ENCODE data around the gene TIMP3. TPM values are rescaled to one million over a fixed set of nuclear protein-coding genes. Genes with fewer than 3 reads are reported as not detected.
A peak's percentile ranks its signal among the peaks of the same experiment; 100 is the strongest.

TIMP3 gene
- total and polyA plus RNA-seq, 5 donors from 2014 or later, result 0.35 TPM; not detected in 4

DNA sequence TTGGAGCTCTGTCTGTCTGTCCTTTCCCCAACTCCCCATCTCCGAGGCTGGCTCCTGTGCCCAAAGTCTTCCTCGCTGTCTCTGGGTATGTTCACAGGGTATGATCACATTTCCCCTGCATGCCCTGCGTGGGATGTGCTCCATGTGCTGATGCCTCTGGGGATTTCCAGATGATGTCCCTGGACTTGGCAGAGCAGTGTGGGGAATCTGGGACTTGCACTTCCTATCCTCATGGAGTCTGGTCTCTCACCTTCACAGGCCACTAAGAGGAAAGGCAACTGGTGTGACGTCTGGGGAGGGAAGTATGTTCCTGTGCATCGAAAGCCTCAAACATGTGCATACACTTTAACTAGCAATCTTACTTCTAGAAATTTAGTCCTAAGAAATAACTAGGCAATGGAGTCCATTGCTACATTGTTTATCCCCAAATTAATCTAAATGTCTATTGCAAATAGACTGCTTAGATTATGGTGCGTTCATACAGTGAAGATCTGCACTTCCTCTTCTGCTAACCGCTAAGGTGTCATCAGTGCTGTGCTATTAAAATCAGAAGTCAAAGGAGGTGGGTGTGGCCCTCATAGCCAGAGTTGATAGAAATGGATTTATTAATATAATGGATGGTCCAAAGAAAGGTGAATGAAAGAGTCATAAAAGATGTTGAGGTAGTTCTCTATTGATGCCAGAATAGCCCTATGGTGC is 20.8 kb downstream of the TIMP3 start:
- Histone ChIP-seq H3K4me1 (ENCODE audit: control insufficient read depth, insufficient read depth, low read length, poor library complexity, severe bottlenecking) (no peaks in the 10 kb centered on the region), H3K4me3 (ENCODE audit: low read depth, low read length) (no peak overlapping the region), H3K36me3 (ENCODE audit: control insufficient read depth, insufficient read depth, low read length) (no peaks in the 10 kb centered on the region), H3K9me3 (ENCODE audit: control insufficient read depth in 2 of 2, low read length in 2 of 2) (no peaks in the 10 kb centered on the region), H3K27ac (ENCODE audit: insufficient read depth, low read length, poor library complexity, severe bottlenecking) (no peak overlapping the region), H3K27me3 (ENCODE audit: control insufficient read depth, insufficient read depth, low read length) (no peaks in the 10 kb centered on the region)
- ATAC-seq (ENCODE audit: low read depth in 2 of 2) (no peak), DNase-seq (no peak)
- Mint-ChIP-seq H3K36me3 (no peaks in the 10 kb centered on the region), H3K9me3 (no peaks in the 10 kb centered on the region), H3K27me3 (peaks cover 7% of the 10 kb centered on the region), H3K27ac (no peak overlapping the region), H3K4me3 (no peak overlapping the region), H3K4me1 (no peaks in the 10 kb centered on the region)

GRCh38 chr22:32823024-32823730 is 21.7 kb downstream of the TIMP3 start:
- Mint-ChIP-seq H3K27ac (no peak overlapping the region), H3K4me1 (no peaks in the 10 kb centered on the region), H3K9me3 (no peaks in the 10 kb centered on the region), H3K36me3 (no peaks in the 10 kb centered on the region), H3K4me3 (no peak overlapping the region), H3K27me3 (peaks cover 4% of the 10 kb centered on the region)
- H3K27me3 ChIP-seq (ENCODE audit: control insufficient read depth, insufficient read depth, low read length), result no peaks in the 10 kb centered on the region
- no peak overlapping the region for H3K4me3 ChIP-seq (ENCODE audit: low read depth, low read length)
- DNase-seq (peak in 1 of 3 donors; percentile 26), ATAC-seq (ENCODE audit: low read depth in 2 of 2) (no peak)
- no peak overlapping the region for H3K27ac ChIP-seq (ENCODE audit: insufficient read depth, low read length, poor library complexity, severe bottlenecking)
- no peaks in the 10 kb centered on the region for H3K36me3 ChIP-seq (ENCODE audit: control insufficient read depth, insufficient read depth, low read length)
- no peaks in the 10 kb centered on the region for H3K4me1 ChIP-seq (ENCODE audit: control insufficient read depth, insufficient read depth, low read length, poor library complexity, severe bottlenecking)
- no peaks in the 10 kb centered on the region for H3K9me3 ChIP-seq (ENCODE audit: control insufficient read depth in 2 of 2, low read length in 2 of 2)

DNA sequence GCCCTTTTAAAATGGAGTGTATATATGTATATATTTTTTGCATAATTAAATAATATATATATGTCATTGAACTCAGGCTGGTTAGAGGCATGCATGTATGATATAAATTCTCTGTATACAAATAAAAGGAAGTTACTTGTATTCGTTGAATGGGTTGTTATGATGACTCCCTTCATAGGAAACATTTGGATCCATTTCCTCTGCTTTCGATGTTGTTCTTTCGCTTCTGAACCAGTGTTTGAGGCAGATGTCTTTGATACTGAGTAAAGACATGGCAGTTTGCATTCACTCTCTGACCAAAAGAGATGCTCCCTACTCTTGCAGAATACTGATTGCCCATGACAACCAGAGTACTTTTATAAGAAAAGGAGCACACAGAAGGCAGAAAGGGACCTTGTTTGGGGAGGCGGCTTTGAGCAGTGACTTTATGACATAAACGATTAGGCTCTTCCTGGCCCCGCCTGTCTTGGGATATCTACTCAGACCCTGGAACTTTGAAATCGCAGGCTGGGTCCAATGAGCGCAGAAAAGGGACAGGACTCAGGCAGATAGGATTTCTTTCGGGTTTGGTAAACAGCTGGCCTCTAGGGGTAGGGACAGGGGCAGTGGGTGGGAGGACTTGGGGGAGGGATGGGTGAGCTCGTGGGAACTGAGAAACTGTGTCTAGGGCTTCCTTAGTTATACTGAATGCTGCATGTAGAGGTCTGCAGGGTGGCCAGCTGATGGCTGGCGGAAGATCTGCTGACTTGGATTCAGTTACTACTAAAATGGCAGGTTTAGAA is 23.2 kb downstream of the TIMP3 start:
- Histone ChIP-seq H3K4me3 (ENCODE audit: low read depth, low read length) (no peak overlapping the region), H3K36me3 (ENCODE audit: control insufficient read depth, insufficient read depth, low read length) (no peaks in the 10 kb centered on the region), H3K9me3 (ENCODE audit: control insufficient read depth in 2 of 2, low read length in 2 of 2) (no peaks in the 10 kb centered on the region), H3K4me1 (ENCODE audit: control insufficient read depth, insufficient read depth, low read length, poor library complexity, severe bottlenecking) (no peaks in the 10 kb centered on the region), H3K27ac (ENCODE audit: insufficient read depth, low read length, poor library complexity, severe bottlenecking) (no peak overlapping the region), H3K27me3 (ENCODE audit: control insufficient read depth, insufficient read depth, low read length) (no peaks in the 10 kb centered on the region)
- H3K4me3 Mint-ChIP-seq, result no peak overlapping the region
- H3K9me3 Mint-ChIP-seq, result no peaks in the 10 kb centered on the region
- no peaks in the 10 kb centered on the region for H3K27me3 Mint-ChIP-seq
- DNase-seq (no peak), ATAC-seq (ENCODE audit: low read depth in 2 of 2) (no peak)
- no peaks in the 10 kb centered on the region for H3K4me1 Mint-ChIP-seq
- no peak overlapping the region for H3K27ac Mint-ChIP-seq
- no peaks in the 10 kb centered on the region for H3K36me3 Mint-ChIP-seq

DNA sequence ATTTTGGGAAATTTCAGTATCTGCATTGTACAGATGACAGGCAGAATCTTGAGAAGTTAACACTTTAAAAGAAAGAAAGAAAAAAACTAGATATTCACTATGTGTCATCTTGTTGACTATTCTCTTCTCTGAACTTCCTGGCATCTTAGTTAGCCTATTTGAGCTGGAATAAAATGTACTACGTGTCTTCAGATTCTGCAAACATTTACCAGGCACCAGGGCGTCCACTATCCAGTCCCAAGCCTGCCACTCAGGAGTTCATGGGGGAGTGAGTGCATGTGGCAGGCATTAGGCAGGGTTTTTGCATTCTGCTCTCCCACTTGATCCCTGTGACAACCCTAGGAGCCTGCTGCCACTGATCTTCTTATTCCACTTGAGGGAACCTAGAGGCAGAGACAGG is 25.0 kb downstream of the TIMP3 start:
- H3K4me3 Mint-ChIP-seq, result no peak overlapping the region
- H3K36me3 ChIP-seq (ENCODE audit: control insufficient read depth, insufficient read depth, low read length), result no peaks in the 10 kb centered on the region
- H3K9me3 Mint-ChIP-seq, result no peaks in the 10 kb centered on the region
- no peak overlapping the region for H3K4me3 ChIP-seq (ENCODE audit: low read depth, low read length)
- H3K27me3 Mint-ChIP-seq, result no peaks in the 10 kb centered on the region
- H3K9me3 ChIP-seq (ENCODE audit: control insufficient read depth in 2 of 2, low read length in 2 of 2), result no peaks in the 10 kb centered on the region
- H3K27ac ChIP-seq (ENCODE audit: insufficient read depth, low read length, poor library complexity, severe bottlenecking), result no peak overlapping the region
- no peak for ATAC-seq (ENCODE audit: low read depth in 2 of 2)
- no peak for DNase-seq
- no peaks in the 10 kb centered on the region for H3K36me3 Mint-ChIP-seq
- H3K27me3 ChIP-seq (ENCODE audit: control insufficient read depth, insufficient read depth, low read length), result no peaks in the 10 kb centered on the region
- H3K4me1 ChIP-seq (ENCODE audit: control insufficient read depth, insufficient read depth, low read length, poor library complexity, severe bottlenecking), result no peaks in the 10 kb centered on the region
- peaks cover 0 to 9% (median 0%) of the 10 kb centered on the region in 4 donors for H3K4me1 Mint-ChIP-seq
- no peak overlapping the region for H3K27ac Mint-ChIP-seq

DNA sequence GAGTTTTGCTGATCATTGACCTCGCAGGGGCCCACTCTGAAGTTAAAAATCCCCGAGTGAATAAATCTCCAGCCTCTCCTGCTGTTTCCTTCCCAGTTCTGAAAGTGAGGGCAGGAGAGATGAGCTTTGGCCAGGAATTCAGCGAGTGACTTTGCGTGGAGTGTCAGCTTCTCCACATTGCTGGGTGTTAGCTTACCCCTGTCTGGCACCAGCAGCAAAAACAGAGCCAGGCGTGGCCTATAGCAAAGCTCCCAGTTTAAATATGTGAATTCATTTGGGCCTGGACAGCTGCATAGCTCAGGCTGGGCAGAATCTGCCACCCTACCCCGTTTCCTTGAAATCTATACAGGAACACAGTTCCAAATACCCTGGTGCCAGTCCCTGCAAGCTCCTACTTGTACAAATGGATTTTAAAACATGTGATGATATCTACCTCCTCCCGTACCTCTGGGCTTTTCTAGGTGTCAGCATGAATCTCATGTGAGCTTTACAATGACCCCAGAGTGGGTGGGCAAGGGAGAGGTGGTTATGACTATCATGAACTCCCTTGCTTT is 25.6 kb downstream of the TIMP3 start:
- no peaks in the 10 kb centered on the region for H3K27me3 Mint-ChIP-seq
- H3K9me3 ChIP-seq (ENCODE audit: control insufficient read depth in 2 of 2, low read length in 2 of 2), result no peaks in the 10 kb centered on the region

DNA sequence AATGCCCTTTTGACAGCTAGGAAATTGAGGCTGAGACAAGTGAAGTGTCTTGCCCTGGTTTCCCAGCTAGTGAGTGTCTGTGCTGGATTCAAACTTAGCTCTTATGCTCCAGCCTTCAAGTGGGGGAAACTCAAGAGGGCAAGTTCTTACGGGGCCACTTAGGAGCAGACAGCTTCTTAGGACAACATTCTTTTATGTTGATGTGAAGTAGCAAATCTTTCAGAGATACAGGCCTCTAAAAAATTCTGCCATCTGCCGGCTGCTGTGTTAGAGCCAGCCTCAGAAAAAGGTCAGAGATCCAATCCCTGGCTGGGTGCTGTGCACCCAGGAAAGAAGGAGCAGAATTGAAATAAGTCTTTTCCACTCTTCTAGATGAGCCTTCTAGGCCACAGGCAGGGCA is 26.6 kb downstream of the TIMP3 start:
- no peaks in the 10 kb centered on the region for H3K4me1 ChIP-seq (ENCODE audit: control insufficient read depth, insufficient read depth, low read length, poor library complexity, severe bottlenecking)
- H3K9me3 ChIP-seq (ENCODE audit: control insufficient read depth in 2 of 2, low read length in 2 of 2), result no peaks in the 10 kb centered on the region
- DNase-seq, result no peak
- no peak overlapping the region for H3K27ac Mint-ChIP-seq
- no peaks in the 10 kb centered on the region for H3K27me3 Mint-ChIP-seq
- no peak for ATAC-seq (ENCODE audit: low read depth in 2 of 2)
- H3K27me3 ChIP-seq (ENCODE audit: control insufficient read depth, insufficient read depth, low read length), result no peaks in the 10 kb centered on the region
- no peak overlapping the region for H3K27ac ChIP-seq (ENCODE audit: insufficient read depth, low read length, poor library complexity, severe bottlenecking)
- no peak overlapping the region for H3K4me3 Mint-ChIP-seq
- no peaks in the 10 kb centered on the region for H3K36me3 ChIP-seq (ENCODE audit: control insufficient read depth, insufficient read depth, low read length)
- H3K36me3 Mint-ChIP-seq, result no peaks in the 10 kb centered on the region
- H3K9me3 Mint-ChIP-seq, result no peaks in the 10 kb centered on the region
- H3K4me3 ChIP-seq (ENCODE audit: low read depth, low read length), result no peak overlapping the region
- peaks cover 0 to 17% (median 2%) of the 10 kb centered on the region in 4 donors for H3K4me1 Mint-ChIP-seq

More for the DNA sequence above, 25.6 kb downstream of the TIMP3 start:
- H3K4me3 Mint-ChIP-seq, result no peak overlapping the region
- no peaks in the 10 kb centered on the region for H3K36me3 Mint-ChIP-seq
- no peak overlapping the region for H3K27ac Mint-ChIP-seq
- peaks cover 0 to 15% (median 1%) of the 10 kb centered on the region in 4 donors for H3K4me1 Mint-ChIP-seq
- no peaks in the 10 kb centered on the region for H3K36me3 ChIP-seq (ENCODE audit: control insufficient read depth, insufficient read depth, low read length)
- H3K4me1 ChIP-seq (ENCODE audit: control insufficient read depth, insufficient read depth, low read length, poor library complexity, severe bottlenecking), result no peaks in the 10 kb centered on the region
- H3K27me3 ChIP-seq (ENCODE audit: control insufficient read depth, insufficient read depth, low read length), result no peaks in the 10 kb centered on the region
- H3K9me3 Mint-ChIP-seq, result no peaks in the 10 kb centered on the region
- H3K27ac ChIP-seq (ENCODE audit: insufficient read depth, low read length, poor library complexity, severe bottlenecking), result no peak overlapping the region
- no peak overlapping the region for H3K4me3 ChIP-seq (ENCODE audit: low read depth, low read length)
- DNase-seq (no peak), ATAC-seq (ENCODE audit: low read depth in 2 of 2) (no peak)

GRCh38 chr22:32828561-32828960 is 27.1 kb downstream of the TIMP3 start:
- H3K36me3 Mint-ChIP-seq, result no peaks in the 10 kb centered on the region
- no peak for DNase-seq
- ATAC-seq (ENCODE audit: low read depth in 2 of 2), result no peak
- H3K4me3 Mint-ChIP-seq, result no peak overlapping the region
- no peaks in the 10 kb centered on the region for H3K4me1 ChIP-seq (ENCODE audit: control insufficient read depth, insufficient read depth, low read length, poor library complexity, severe bottlenecking)
- peaks cover 0 to 17% (median 2%) of the 10 kb centered on the region in 4 donors for H3K4me1 Mint-ChIP-seq
- H3K36me3 ChIP-seq (ENCODE audit: control insufficient read depth, insufficient read depth, low read length), result no peaks in the 10 kb centered on the region
- no peaks in the 10 kb centered on the region for H3K9me3 Mint-ChIP-seq
- H3K27ac Mint-ChIP-seq, result no peak overlapping the region
- no peak overlapping the region for H3K4me3 ChIP-seq (ENCODE audit: low read depth, low read length)
- H3K27ac ChIP-seq (ENCODE audit: insufficient read depth, low read length, poor library complexity, severe bottlenecking), result no peak overlapping the region
- no peaks in the 10 kb centered on the region for H3K27me3 ChIP-seq (ENCODE audit: control insufficient read depth, insufficient read depth, low read length)
- H3K27me3 Mint-ChIP-seq, result no peaks in the 10 kb centered on the region
- H3K9me3 ChIP-seq (ENCODE audit: control insufficient read depth in 2 of 2, low read length in 2 of 2), result no peaks in the 10 kb centered on the region
